Activated gamma-delta T cell (primary cell): ENCODE results near the gene KDM3A.
A peak's percentile ranks its signal among the peaks of the same experiment; 100 is the strongest.

Experiments
- DNase-seq: peaks from one replicate; lab custom pipeline; 2025; lab: John Stamatoyannopoulos, UW

KDM3A gene

GRCh38 chr2:86430368-86430767 lies 10.8 kb upstream of the KDM3A start:
- DNase-seq, result no peak

GRCh38 chr2:86433137-86433536 lies 8.0 kb upstream of the KDM3A start:
- no peak for DNase-seq

GRCh38 chr2:86434290-86434689 lies 6.9 kb upstream of the KDM3A start:
- DNase-seq, result no peak

- no peak for DNase-seq
Observed at GRCh38 chr2:86435531-86435930, 5.6 kb upstream of the KDM3A start.

- DNase-seq, result no peak
Observed at GRCh38 chr2:86436328-86436727, 4.8 kb upstream of the KDM3A start.

GRCh38 chr2:86439879-86440630 lies 1.1 kb upstream of the KDM3A start:
- DNase-seq, result no peak

- no peak for DNase-seq
Observed at GRCh38 chr2:86441392-86441881, 266 bp downstream of the KDM3A start.

GRCh38 chr2:86441882-86442641 lies 891 bp downstream of the KDM3A start:
- peak; percentile 53 for DNase-seq

GRCh38 chr2:86442642-86443005 lies 1.5 kb downstream of the KDM3A start:
- DNase-seq, result no peak

GRCh38 chr2:86443631-86444350 lies 2.6 kb downstream of the KDM3A start:
- no peak for DNase-seq

- no peak for DNase-seq
Observed at GRCh38 chr2:86445436-86445835, 4.3 kb downstream of the KDM3A start.

- no peak for DNase-seq
Observed at GRCh38 chr2:86446060-86446459, 4.9 kb downstream of the KDM3A start.

- no peak for DNase-seq
Observed at GRCh38 chr2:86453836-86454235, 12.7 kb downstream of the KDM3A start.

GRCh38 chr2:86454238-86454637 lies 13.1 kb downstream of the KDM3A start:
- no peak for DNase-seq

- no peak for DNase-seq
Observed at GRCh38 chr2:86455181-86455580, 14.0 kb downstream of the KDM3A start.

GRCh38 chr2:86461042-86461743 lies 20.0 kb downstream of the KDM3A start:
- no peak for DNase-seq

GRCh38 chr2:86464652-86465051 lies 23.5 kb downstream of the KDM3A start:
- DNase-seq, result no peak

GRCh38 chr2:86466306-86466705 lies 25.1 kb downstream of the KDM3A start:
- DNase-seq, result no peak

GRCh38 chr2:86468162-86469033 lies 27.2 kb downstream of the KDM3A start:
- DNase-seq, result no peak

- no peak for DNase-seq
Observed at GRCh38 chr2:86470890-86471289, 29.7 kb downstream of the KDM3A start.

- no peak for DNase-seq
Observed at GRCh38 chr2:86471637-86472036, 30.5 kb downstream of the KDM3A start.
